HG03108 (cell line): ENCODE data around the gene BRCA2.
A peak's percentile ranks its signal among the peaks of the same experiment; 100 is the strongest.

ENCODE experiments used
- ATAC-seq: cut with Tn5 transposase; IDR thresholded peaks from one replicate; pipeline ENCODE4 v1.9.1; 2021; ENCODE audit warnings: moderate library complexity; ENCODE audit not compliant: unreplicated experiment

BRCA2 gene

GRCh38 chr13:32378012-32378411, 62.7 kb downstream of the BRCA2 start:
- ATAC-seq = no peak

DNA sequence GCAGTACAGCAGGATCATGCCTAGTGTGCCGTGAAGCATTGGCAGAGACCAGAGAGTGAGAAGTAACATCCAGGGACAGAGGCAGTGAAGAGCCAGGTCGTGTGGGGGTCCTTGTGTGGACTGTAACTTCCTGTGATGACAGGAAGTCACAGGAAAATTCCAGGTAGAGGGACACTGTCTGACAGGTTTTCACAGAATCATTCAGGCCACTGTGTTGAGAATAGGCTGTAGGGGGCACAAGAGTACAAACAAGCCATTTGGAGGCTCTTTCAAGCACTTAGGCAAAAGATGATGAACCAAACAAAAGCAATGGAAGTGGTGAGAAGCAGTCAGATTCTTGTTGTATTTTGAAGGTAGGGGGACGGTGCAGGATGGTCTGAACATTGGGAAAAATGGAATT, 66.2 kb downstream of the BRCA2 start:
- no peak for ATAC-seq

- ATAC-seq = no peak
These were observed 68.7 kb downstream of the BRCA2 start for GRCh38 chr13:32383836-32384618.

- no peak for ATAC-seq
These were observed 69.4 kb downstream of the BRCA2 start for GRCh38 chr13:32384702-32385101.

DNA sequence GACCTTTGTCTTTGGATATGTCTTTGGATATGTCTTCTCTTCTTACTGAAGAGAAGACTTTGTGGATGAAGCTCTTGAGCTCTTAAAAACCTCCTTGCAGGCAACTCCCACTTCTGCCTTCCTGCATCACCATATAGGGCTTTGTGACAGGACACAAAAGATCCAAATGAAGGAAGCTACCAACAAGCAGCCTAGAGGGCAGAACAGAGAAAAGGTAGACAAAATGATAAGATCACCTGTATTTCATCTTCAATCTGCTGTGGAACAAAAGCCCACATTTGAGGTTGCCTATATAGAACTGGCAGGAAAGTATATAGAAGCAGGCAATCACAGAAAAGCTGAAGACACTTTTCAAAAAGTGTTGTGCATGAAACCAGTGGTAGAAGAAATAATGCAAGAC, 70.1 kb downstream of the BRCA2 start:
- no peak for ATAC-seq

DNA sequence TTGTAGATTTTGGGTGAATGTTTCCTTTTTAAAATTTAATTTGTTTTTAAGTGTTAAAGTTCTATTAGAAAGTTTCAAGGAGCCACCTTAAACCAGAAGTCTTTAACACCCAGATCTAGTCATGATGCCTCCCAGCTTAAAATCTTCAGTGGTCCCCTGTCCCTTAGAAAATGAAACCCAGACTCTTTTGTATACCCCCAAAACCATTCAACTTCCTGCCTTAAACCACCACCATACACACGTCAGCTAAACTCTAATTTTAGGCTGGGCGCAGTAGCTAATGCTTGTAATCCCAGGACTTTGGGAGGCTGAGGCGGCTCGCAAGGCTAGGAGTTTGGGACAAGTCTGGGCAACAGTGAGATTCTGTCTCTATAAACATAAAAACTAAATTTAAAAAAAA, 74.7 kb downstream of the BRCA2 start:
- ATAC-seq = no peak

- ATAC-seq = no peak
These were observed 75.2 kb downstream of the BRCA2 start for GRCh38 chr13:32390484-32390883.

GRCh38 chr13:32391101-32391619, 75.9 kb downstream of the BRCA2 start:
- no peak for ATAC-seq

- no peak for ATAC-seq
These were observed 87.8 kb downstream of the BRCA2 start for GRCh38 chr13:32403108-32403507.

GRCh38 chr13:32407854-32408253, 92.5 kb downstream of the BRCA2 start:
- peak; percentile 52 for ATAC-seq

- ATAC-seq = no peak
These were observed 93.1 kb downstream of the BRCA2 start for GRCh38 chr13:32408296-32409000.

DNA sequence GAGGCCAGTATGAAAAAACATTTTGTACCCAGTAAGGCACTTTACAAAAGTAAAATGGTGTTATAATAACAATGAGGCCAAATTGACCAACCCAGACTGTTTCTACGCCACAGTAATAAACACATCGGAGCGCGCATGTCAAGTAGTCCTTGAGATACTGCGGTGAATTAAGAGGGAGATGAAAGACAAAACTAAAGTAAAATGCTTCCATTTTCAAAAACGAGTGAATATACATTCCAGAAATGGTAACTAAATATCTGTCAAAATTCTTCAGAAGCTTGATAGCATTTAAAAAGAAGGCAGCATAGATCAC, 93.6 kb downstream of the BRCA2 start:
- ATAC-seq = no peak

- no peak for ATAC-seq
These were observed 94.5 kb downstream of the BRCA2 start for GRCh38 chr13:32409561-32410421.

- ATAC-seq = no peak
These were observed 98.0 kb downstream of the BRCA2 start for GRCh38 chr13:32413284-32413683.

- ATAC-seq = no peak
These were observed 99.3 kb downstream of the BRCA2 start for GRCh38 chr13:32414580-32414979.

GRCh38 chr13:32415019-32415418, 99.7 kb downstream of the BRCA2 start:
- no peak for ATAC-seq

- ATAC-seq = no peak
These were observed 102.7 kb downstream of the BRCA2 start for GRCh38 chr13:32417995-32418394.

DNA sequence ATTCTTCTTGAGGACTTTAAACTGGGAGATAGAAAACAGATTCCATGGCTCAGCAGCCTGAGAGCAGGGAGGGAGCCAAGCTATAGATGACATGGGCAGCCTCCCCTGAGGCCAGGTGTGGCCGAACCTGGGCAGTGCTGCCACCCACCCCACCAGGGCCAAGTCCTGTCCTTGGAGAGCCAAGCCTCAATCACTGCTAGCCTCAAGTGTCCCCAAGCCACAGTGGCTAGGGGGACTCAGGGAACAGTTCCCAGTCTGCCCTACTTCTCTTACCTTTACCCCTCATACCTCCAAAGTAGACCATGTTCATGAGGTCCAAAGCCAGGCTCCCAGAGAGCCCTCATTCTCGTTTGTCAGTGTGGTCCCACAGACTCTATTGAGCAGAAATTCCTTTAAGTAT, 104.6 kb downstream of the BRCA2 start:
- ATAC-seq = no peak

DNA sequence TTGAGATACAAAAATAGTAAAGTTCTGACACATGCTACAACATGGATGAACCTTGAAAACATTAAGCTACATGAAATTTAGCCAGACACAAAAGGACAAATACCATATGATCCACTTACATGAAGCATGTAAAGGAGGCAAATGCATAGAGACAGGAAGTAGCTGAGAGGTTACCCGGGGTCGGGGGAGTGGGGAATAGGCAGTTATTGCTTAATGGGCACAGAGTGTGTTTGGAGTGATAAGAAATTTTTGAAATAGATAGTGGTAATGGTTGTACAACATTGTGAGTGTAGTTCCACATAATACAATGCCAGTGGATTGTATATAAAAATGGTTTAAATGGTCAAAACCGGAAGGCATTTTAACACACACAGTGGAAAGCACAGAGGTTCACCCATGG, 108.3 kb downstream of the BRCA2 start:
- no peak for ATAC-seq

DNA sequence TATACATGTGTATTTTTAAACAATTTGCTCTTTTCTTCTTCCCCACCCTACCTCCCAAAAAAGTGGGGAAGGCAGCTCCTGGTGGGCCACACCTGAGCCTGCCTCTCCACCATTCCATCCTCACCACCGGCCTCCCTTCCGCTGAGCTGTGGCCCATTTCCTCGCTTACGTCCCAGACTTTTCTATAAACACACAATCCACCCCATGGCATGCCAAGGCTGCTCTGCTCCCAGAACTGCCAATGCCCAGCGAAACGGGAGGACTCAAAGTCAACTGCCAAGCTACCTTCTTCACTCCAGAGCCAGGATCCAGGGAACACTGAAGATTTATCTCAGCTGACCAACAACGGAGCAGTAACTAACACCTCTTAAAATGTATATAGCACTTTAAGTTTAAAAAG, 109.8 kb downstream of the BRCA2 start:
- ATAC-seq = no peak

GRCh38 chr13:32426191-32426989, 111.1 kb downstream of the BRCA2 start:
- ATAC-seq = peak; percentile 37
